NOMO-1 (cell line): ENCODE results near the gene NAV2.

Experiments used
- DNase-seq, 2 experiments: peaks; one replicate each; lab custom pipeline; 2025; ENCODE audit not compliant: unreplicated experiment in 2 of 2; lab: John Stamatoyannopoulos, UW

Gene NAV2

GRCh38 chr11:19712281-19713195 is at the start of gene NAV2:
Gene NAV2 (plus strand): TSS chr11:19712837. CDS start chr11:19713696, 859 bp downstream.
- peak; percentile 80 to 91 for DNase-seq

DNA sequence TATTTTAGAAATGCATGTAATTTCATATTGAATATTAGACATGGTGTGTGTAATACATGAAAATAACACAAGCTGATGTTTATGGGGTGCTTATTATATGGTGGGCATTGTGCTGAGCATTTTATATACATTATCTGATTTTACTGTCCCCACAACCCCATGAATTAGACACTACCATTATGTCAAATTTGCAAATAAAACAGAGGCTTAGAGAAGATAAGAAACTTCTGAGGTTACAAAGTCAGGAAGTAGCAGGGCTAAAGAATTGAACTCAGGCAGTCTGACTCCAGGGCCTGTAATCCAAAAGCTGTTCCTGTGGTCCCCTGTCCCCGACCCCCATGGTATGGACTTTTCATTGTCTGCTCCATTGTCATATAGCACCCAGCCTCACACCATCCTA is 49.4 kb upstream of the NAV2 start:
- DNase-seq = no peak

DNA sequence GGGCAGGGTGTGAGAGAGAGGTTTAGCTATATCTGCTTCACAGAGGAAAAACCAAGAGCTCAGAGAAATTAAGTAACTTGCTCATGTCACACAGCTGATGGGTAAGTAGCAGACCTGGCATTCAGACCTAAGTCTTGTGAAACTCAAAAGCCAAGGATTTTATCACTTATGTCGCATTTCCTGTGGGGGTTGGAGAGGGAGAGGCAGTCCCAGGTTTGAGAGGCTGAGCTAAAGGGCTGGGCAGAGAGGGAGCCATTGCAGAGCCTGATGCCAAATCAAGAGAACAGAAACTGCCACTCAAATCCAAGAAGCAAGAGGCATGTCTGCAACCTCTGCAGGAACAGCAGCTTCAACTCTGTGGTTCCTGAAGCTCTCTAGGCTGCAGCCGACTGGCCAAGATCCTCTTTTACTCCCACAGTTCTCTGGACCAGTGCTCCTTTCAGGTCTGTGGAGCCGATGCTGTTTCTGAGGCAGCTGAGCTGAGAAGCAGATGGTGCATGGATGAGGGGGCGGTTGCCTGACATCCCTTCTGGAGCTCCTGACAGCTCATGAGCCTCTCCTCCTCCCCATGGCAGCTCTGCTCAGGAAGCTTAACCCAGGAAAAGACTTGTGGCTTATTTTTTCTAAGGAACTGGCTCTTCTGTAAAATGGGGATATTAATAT is 47.6 kb upstream of the NAV2 start:
- peak; percentile 9 to 63 for DNase-seq

DNA sequence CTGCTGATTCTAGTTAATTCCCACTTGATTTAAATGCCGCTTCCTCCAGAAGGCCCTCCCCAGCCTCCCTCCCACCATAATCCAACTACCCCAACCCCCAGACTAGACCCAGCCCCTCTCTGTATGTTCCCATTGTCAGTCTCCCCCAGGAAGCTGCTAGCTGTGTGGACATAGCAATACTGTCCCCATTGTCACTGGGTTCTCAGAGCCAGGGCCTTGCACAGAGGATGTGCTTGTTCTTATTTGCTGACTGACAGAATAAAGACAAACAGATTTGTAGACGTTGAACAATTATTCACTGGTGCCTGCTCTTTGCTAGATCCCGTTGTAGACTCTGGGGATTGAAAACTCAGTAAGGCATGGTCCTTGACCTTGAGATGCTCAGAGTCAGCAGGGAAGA is 45.7 kb upstream of the NAV2 start:
- DNase-seq = no peak

DNA sequence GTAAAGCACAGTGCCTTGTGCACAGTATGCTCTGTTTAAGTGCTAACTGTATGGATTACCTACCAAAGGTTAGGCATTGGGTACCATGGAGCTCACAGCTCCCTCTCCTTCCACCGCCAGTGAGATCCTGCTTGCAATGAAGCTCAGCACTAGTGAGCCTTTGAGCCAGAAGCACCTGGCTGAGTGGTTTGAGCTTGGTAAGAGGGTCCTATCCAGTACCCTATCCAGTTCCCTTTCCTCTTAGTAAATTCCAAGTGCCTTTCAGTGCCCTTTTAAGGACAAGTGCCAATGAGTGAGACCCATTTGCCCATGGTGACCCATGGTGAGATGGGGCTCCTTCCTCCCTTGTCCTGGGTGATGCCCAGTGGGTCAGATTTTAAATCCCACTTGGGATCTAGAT is 43.1 kb upstream of the NAV2 start:
- DNase-seq = no peak

DNA sequence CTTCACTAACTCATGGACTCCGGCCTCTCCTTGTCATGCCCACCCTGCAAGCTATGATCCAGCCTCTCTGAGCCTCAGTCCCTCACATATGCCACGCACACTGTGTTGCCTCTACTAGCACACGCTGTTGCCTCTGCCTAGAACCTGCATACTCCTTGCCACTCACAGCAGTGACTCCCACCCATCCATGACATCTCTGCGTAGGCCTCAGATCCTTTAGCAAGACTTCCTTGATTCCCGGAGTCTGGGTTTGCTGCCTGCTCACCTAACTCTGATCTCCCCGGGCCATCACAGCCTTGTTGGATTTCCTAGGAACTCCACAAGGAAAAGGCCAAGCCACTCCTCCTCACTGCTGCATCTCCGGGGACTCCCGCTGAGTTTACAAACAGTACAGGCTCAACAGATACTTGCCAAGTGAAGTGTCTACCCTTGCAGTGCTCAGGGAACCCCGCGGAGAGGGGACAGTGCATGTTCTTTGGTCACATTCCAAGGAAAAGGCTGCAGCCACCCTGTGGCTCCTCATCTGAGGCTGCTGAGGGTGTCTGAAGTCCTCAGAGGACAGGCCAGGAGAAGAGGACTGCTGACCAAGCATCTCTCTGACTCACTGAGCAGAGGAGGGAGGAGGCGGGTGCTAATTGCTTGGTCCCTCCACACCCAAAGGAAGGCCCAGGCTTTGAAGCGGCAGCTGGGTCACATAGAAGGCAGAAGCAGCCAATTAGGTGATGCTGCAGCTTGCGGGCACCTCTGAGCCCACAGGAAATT is 42.4 kb upstream of the NAV2 start:
- DNase-seq = no peak

- no peak for DNase-seq
These were observed 39.9 kb upstream of the NAV2 start for GRCh38 chr11:19672586-19673206.

DNA sequence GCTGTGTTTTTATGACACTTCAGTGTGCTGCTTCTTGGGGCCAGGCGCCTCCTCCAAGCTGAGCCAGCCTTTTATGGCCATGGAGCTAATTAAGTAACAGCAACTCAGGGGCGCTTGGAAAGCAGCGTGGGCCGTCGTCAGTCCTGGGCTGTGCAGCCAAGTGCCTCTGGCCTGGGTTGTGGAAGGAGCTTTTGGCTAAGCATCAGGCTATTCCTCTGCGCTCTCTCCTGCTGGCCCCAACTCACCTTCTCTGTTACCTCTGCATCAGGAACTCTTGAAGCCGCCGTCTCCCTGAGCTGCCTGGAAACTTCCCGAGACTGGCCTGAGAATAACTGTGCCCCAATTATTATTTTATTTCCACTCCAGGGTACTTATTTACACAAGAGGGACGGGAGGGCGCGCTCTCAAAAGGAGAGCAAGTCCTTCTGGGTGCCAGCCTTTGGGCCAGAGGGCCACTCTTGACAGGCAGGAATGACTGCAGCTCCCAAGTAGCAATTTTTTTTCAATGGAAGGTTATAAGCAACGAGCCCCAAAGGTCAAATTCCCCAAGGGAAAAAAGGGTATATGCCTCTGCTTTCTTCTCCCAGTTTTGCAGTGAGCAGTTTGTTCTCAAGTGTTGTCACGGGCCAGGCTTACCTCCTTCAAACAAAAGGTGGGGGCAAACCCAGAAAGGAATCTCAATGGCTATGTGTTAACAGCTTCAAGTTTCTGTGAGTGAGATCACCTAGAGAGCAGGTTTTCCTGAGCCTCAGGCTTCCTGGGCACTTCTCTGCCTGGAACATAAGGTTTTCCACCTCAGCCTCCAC is 38.5 kb upstream of the NAV2 start:
- DNase-seq = no peak

DNA sequence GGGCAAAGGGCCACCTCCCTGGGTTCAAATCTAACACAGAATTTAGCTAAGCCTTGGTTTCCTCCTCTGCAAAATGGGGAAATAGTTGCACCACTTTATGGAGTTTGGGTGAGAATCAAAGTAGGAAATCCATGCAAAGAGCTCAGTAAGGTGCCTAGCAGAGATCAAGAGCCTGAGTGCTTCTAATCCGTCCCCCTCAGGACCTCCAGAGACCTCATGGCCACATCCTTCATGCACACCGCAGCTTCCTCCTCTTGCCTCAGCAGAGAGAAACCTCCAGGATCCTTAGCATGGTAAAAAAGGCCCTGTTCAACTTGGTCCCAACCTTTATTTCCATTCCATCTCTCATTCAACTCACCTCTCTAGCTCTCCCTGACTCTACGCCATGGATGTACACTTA is 37.8 kb upstream of the NAV2 start:
- DNase-seq = peak in 1 of 2 experiments; percentile 4

DNA sequence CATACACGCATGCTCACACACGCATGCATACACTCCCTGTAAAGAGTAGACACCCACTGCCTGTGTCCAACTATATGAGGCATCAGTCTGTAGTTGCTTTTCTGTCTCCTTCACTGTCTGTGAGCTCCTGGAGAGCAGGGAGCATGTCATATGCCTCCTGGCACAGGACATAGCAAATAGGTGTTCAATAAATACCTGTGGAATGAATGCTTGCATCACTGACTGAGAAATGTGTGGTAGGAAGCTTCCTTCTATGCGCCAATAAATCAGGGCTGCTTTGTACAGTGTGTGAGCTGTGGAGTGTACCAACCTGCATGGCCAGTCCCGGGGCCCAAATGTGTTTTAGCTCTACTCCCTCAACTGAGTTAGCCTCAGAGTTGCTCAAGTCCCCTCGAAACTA is 37.2 kb upstream of the NAV2 start:
- no peak for DNase-seq

DNA sequence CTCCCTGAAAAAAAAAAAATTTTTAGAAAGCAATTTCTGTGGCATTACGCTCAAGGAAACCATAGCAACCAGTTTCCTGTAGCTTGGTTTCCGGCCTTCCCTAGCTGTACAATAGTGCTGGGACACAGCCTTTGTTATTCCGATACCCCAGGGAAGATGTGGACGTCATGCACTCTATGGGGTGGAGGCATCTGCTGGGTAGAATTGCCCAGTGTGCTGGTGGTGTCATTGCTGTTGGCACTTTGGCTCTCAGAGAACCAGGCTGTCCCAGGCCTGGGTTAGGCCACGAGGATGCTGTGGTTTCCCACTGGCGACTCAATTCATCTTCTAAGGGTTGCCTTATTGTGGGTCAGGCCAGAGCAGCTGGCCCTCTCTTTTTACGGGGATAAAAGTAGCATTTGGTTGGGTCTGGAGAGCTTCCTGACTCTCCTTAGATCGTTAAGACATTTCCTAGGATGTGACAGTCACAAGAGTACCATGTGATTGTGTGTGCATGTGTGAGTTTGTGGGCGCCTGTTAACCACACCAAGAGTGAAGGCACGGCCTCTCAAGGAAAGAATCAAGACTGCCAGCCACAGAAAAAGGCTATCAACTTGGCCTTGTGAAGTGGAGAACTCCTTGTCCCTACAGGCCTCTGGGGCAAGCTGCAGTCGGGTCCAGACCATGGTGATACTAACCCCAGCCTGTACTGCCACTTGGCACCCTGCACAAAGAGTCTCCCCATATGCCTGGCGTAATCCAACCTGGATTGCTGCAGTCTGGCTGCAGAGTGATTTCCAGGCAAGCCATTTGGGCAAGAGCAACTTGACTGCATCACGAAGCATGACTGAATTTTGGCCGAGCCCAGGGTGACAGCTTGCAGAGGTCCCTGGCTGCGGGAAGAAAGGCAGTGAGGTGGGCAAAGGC is 35.9 kb upstream of the NAV2 start:
- no peak for DNase-seq

DNA sequence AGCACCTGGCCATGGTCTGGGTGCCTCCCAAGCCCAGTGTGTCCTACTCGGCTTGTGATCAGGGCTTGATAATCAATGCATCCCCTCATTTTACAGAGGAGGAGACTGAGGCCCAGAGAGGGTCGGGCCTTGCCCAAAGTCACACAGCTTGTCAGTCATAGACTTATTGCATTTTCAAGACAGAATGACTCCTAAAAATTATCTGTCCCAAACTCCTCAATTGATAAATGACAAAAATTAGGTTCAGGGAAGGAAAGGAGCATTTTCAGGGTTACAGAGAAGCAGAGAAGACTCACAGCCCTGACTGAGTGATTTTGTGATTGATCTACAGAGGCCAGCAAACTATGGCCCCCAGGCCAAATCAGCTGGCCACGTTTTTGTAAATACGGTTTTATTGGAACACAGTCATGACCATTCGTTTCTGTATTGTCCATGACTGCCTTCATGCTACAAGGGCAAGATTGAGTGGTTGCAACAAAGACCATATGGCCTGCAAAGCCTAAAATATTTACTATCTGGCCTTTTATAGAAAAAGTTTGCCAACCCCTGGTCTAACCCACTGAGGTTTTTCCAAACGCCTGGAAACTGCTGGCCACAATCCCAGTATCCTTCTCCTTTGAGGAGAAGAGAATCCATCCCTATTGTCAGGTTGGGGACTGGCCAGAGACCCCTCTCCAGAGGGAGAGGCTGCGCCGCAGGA is 35.1 kb upstream of the NAV2 start:
- DNase-seq = no peak

DNA sequence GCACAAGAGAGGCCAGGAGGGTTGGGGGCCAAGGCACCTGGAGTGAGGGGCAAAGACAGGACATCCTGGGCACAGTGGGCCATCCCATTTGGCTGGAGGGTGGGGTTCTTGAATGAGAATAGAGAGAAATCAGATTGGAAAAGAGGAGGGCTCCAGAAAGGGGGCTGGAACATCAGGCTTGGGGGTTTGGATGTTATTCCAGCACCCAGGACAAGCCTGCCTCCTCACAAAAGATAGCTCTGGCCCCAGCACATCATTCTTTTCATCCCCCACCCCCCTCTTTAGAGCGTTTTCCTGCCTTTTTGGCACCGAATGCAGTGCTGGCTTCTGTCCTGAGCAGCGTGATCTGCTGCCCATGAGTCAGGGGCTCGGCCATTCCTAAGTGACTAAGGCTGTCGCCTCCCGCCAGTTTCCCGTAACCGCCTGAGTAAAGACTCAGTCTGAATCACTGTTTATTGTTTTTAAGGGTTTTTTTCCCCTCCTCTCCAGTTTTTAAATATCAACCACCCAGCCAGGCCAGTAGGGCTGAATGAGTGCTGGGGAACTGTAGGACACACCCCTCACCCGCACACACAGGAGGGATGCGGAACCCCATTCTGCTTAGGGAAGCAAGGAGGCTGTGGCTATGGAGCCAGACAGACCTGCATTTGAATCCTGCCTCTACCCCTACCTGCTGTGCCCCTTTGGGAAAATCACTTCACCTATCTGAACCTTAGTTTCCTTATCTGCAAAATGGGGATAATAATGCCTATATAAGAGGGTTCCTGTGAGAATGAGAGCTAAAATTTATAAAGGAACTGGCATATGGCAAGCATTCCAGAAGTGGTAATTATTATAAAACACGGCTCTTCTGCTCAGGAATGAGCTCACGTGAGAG is 32.4 kb upstream of the NAV2 start:
- DNase-seq = no peak

GRCh38 chr11:19680829-19681368 is 31.7 kb upstream of the NAV2 start:
- DNase-seq = no peak

- DNase-seq = no peak
These were observed 29.4 kb upstream of the NAV2 start for GRCh38 chr11:19683141-19683805.

- no peak for DNase-seq
These were observed 28.7 kb upstream of the NAV2 start for GRCh38 chr11:19683862-19684491.
